ENCODE data around the gene SMLR1.

SMLR1 gene

GRCh38 chr6:130824978-130825694 is 2.1 kb upstream of the SMLR1 start:
- in situ Hi-C loops (cut with MboI; ENCODE audit: low sequenced_read_pairs), result no loop called here

- in situ Hi-C loops (cut with MboI; ENCODE audit: low sequenced_read_pairs), result no loop called here
Observed at GRCh38 chr6:130825772-130826441, 1.3 kb upstream of the SMLR1 start.

GRCh38 chr6:130826442-130827246 is 562 bp upstream of the SMLR1 start:
- in situ Hi-C loops (cut with MboI; ENCODE audit: low sequenced_read_pairs), result no loop called here

GRCh38 chr6:130829333-130829910 is 2.2 kb downstream of the SMLR1 start:
- in situ Hi-C loops (cut with MboI; ENCODE audit: low sequenced_read_pairs), result no loop called here

- in situ Hi-C loops (cut with MboI; ENCODE audit: low sequenced_read_pairs), result no loop called here
Observed at GRCh38 chr6:130831607-130832006, 4.4 kb downstream of the SMLR1 start.

- in situ Hi-C loops (cut with MboI; ENCODE audit: low sequenced_read_pairs), result no loop called here
Observed at GRCh38 chr6:130833569-130833968, 6.4 kb downstream of the SMLR1 start.

- in situ Hi-C loops (cut with MboI; ENCODE audit: low sequenced_read_pairs), result no loop called here
Observed at GRCh38 chr6:130834482-130835251, 7.5 kb downstream of the SMLR1 start.

- in situ Hi-C loops (cut with MboI; ENCODE audit: low sequenced_read_pairs), result no loop called here
Observed at GRCh38 chr6:130836055-130836640, 8.9 kb downstream of the SMLR1 start.

GRCh38 chr6:130837067-130837466 is 9.9 kb downstream of the SMLR1 start:
- in situ Hi-C loops (cut with MboI; ENCODE audit: low sequenced_read_pairs), result no loop called here

- in situ Hi-C loops (cut with MboI; ENCODE audit: low sequenced_read_pairs), result no loop called here
Observed at GRCh38 chr6:130838250-130838860, 11.1 kb downstream of the SMLR1 start.

- in situ Hi-C loops (cut with MboI; ENCODE audit: low sequenced_read_pairs), result no loop called here
Observed at GRCh38 chr6:130838951-130839350, 11.7 kb downstream of the SMLR1 start.

GRCh38 chr6:130839379-130839778 is 12.2 kb downstream of the SMLR1 start:
- in situ Hi-C loops (cut with MboI; ENCODE audit: low sequenced_read_pairs), result no loop called here

GRCh38 chr6:130840050-130840449 is 12.8 kb downstream of the SMLR1 start:
- in situ Hi-C loops (cut with MboI; ENCODE audit: low sequenced_read_pairs), result no loop called here

- in situ Hi-C loops (cut with MboI; ENCODE audit: low sequenced_read_pairs), result no loop called here
Observed at GRCh38 chr6:130841128-130841728, 14.0 kb downstream of the SMLR1 start.

- in situ Hi-C loops (cut with MboI; ENCODE audit: low sequenced_read_pairs), result no loop called here
Observed at GRCh38 chr6:130843575-130844320, 16.5 kb downstream of the SMLR1 start.

GRCh38 chr6:130846501-130846900 is 19.3 kb downstream of the SMLR1 start:
- in situ Hi-C loops (cut with MboI; ENCODE audit: low sequenced_read_pairs), result no loop called here

GRCh38 chr6:130847001-130847910 is 20.1 kb downstream of the SMLR1 start:
- in situ Hi-C loops (cut with MboI; ENCODE audit: low sequenced_read_pairs), result no loop called here

- in situ Hi-C loops (cut with MboI; ENCODE audit: low sequenced_read_pairs), result no loop called here
Observed at GRCh38 chr6:130848945-130849344, 21.7 kb downstream of the SMLR1 start.
